ENCODE results near the gene APPBP2.
"Not testable (repeated sequence)": the region's sequence is repeated elsewhere in the genome, so short reads cannot be mapped to it uniquely, and the experiment has no call there.

The APPBP2 gene

GRCh38 chr17:60501589-60501988 is 24.5 kb downstream of the APPBP2 start:
- Histone ChIP-seq H3K36me3 (ENCODE audit: control insufficient read depth, insufficient read depth, low read length) (peaks cover 12% of the 10 kb centered on the region), H3K4me1 (ENCODE audit: control insufficient read depth, insufficient read depth, low read length) (no peaks in the 10 kb centered on the region), H3K9me3 (ENCODE audit: control insufficient read depth, low read length) (no peaks in the 10 kb centered on the region), H3K27me3 (ENCODE audit: control insufficient read depth, insufficient read depth, low read length, poor library complexity, severe bottlenecking) (no peaks in the 10 kb centered on the region), H3K4me3 (ENCODE audit: insufficient read depth, low read depth, low read length) (no peak overlapping the region), H3K27ac (ENCODE audit: insufficient read depth, low read depth, low read length, poor library complexity, severe bottlenecking) (no peak overlapping the region)
- 100% methylated on average over 1 of the region's 2 CpGs for WGBS, 2 experiments

- no peak overlapping the region for H3K27ac ChIP-seq (ENCODE audit: insufficient read depth, low read depth, low read length, poor library complexity, severe bottlenecking)
- no peaks in the 10 kb centered on the region for H3K27me3 ChIP-seq (ENCODE audit: control insufficient read depth, insufficient read depth, low read length, poor library complexity, severe bottlenecking)
- H3K4me1 ChIP-seq (ENCODE audit: control insufficient read depth, insufficient read depth, low read length), result no peaks in the 10 kb centered on the region
- no peak overlapping the region for H3K4me3 ChIP-seq (ENCODE audit: insufficient read depth, low read depth, low read length)
- peaks cover 56% of the 10 kb centered on the region for H3K36me3 ChIP-seq (ENCODE audit: control insufficient read depth, insufficient read depth, low read length)
- no peaks in the 10 kb centered on the region for H3K9me3 ChIP-seq (ENCODE audit: control insufficient read depth, low read length)
These were observed 30.0 kb downstream of the APPBP2 start for GRCh38 chr17:60496041-60496440.

GRCh38 chr17:60495260-60495659 is 30.8 kb downstream of the APPBP2 start:
- Histone ChIP-seq H3K9me3 (ENCODE audit: control insufficient read depth, low read length) (no peaks in the 10 kb centered on the region), H3K27me3 (ENCODE audit: control insufficient read depth, insufficient read depth, low read length, poor library complexity, severe bottlenecking) (no peaks in the 10 kb centered on the region), H3K36me3 (ENCODE audit: control insufficient read depth, insufficient read depth, low read length) (peaks cover 64% of the 10 kb centered on the region), H3K4me3 (ENCODE audit: insufficient read depth, low read depth, low read length) (no peak overlapping the region), H3K27ac (ENCODE audit: insufficient read depth, low read depth, low read length, poor library complexity, severe bottlenecking) (no peak overlapping the region), H3K4me1 (ENCODE audit: control insufficient read depth, insufficient read depth, low read length) (no peaks in the 10 kb centered on the region)
- WGBS, 2 experiments, result 93 to 100% methylated on average over 1 to 2 of the region's 2 CpGs

GRCh38 chr17:60493847-60494321 is 32.2 kb downstream of the APPBP2 start:
- H3K36me3 ChIP-seq (ENCODE audit: control insufficient read depth, insufficient read depth, low read length), result peaks cover 75% of the 10 kb centered on the region
- H3K9me3 ChIP-seq (ENCODE audit: control insufficient read depth, low read length), result no peaks in the 10 kb centered on the region
- 96 to 97% methylated on average over 2 to 3 of the region's 3 CpGs for WGBS, 2 experiments

GRCh38 chr17:60491771-60492170 is 34.3 kb downstream of the APPBP2 start:
- Histone ChIP-seq H3K4me3 (ENCODE audit: insufficient read depth, low read depth, low read length) (no peak overlapping the region), H3K27me3 (ENCODE audit: control insufficient read depth, insufficient read depth, low read length, poor library complexity, severe bottlenecking) (no peaks in the 10 kb centered on the region), H3K27ac (ENCODE audit: insufficient read depth, low read depth, low read length, poor library complexity, severe bottlenecking) (no peak overlapping the region), H3K36me3 (ENCODE audit: control insufficient read depth, insufficient read depth, low read length) (peaks cover 79% of the 10 kb centered on the region), H3K9me3 (ENCODE audit: control insufficient read depth, low read length) (no peaks in the 10 kb centered on the region), H3K4me1 (ENCODE audit: control insufficient read depth, insufficient read depth, low read length) (no peaks in the 10 kb centered on the region)
- WGBS, 2 experiments, result 94 to 97% methylated on average over 3 of the region's 3 CpGs

More at GRCh38 chr17:60493847-60494321, 32.2 kb downstream of the APPBP2 start:
- Histone ChIP-seq H3K4me3 (ENCODE audit: insufficient read depth, low read depth, low read length) (no peak overlapping the region), H3K27me3 (ENCODE audit: control insufficient read depth, insufficient read depth, low read length, poor library complexity, severe bottlenecking) (no peaks in the 10 kb centered on the region), H3K4me1 (ENCODE audit: control insufficient read depth, insufficient read depth, low read length) (no peaks in the 10 kb centered on the region), H3K27ac (ENCODE audit: insufficient read depth, low read depth, low read length, poor library complexity, severe bottlenecking) (no peak overlapping the region)

- H3K4me1 ChIP-seq (ENCODE audit: control insufficient read depth, insufficient read depth, low read length); H3K4me3 ChIP-seq (ENCODE audit: insufficient read depth, low read depth, low read length); H3K27ac ChIP-seq (ENCODE audit: insufficient read depth, low read depth, low read length, poor library complexity, severe bottlenecking); H3K27me3 ChIP-seq (ENCODE audit: control insufficient read depth, insufficient read depth, low read length, poor library complexity, severe bottlenecking); H3K9me3 ChIP-seq (ENCODE audit: control insufficient read depth, low read length): not testable (repeated sequence)
- peaks cover 75% of the 10 kb centered on the region for H3K36me3 ChIP-seq (ENCODE audit: control insufficient read depth, insufficient read depth, low read length)
- 95 to 97% methylated on average over 2 of the region's 2 CpGs for WGBS, 2 experiments
These were observed 35.4 kb downstream of the APPBP2 start for GRCh38 chr17:60490594-60490993.

GRCh38 chr17:60481604-60482003 is 44.4 kb downstream of the APPBP2 start:
- H3K4me3 ChIP-seq (ENCODE audit: insufficient read depth, low read depth, low read length), result no peak overlapping the region
- no peaks in the 10 kb centered on the region for H3K9me3 ChIP-seq (ENCODE audit: control insufficient read depth, low read length)
- H3K27ac ChIP-seq (ENCODE audit: insufficient read depth, low read depth, low read length, poor library complexity, severe bottlenecking), result no peak overlapping the region
- no peaks in the 10 kb centered on the region for H3K27me3 ChIP-seq (ENCODE audit: control insufficient read depth, insufficient read depth, low read length, poor library complexity, severe bottlenecking)
- 94 to 99% methylated on average over 4 of the region's 4 CpGs for WGBS, 2 experiments
- H3K4me1 ChIP-seq (ENCODE audit: control insufficient read depth, insufficient read depth, low read length), result no peaks in the 10 kb centered on the region
- H3K36me3 ChIP-seq (ENCODE audit: control insufficient read depth, insufficient read depth, low read length), result no peaks in the 10 kb centered on the region

- Histone ChIP-seq H3K27ac (ENCODE audit: insufficient read depth, low read depth, low read length, poor library complexity, severe bottlenecking) (no peak overlapping the region), H3K9me3 (ENCODE audit: control insufficient read depth, low read length) (no peaks in the 10 kb centered on the region), H3K4me1 (ENCODE audit: control insufficient read depth, insufficient read depth, low read length) (no peaks in the 10 kb centered on the region), H3K36me3 (ENCODE audit: control insufficient read depth, insufficient read depth, low read length) (no peaks in the 10 kb centered on the region), H3K27me3 (ENCODE audit: control insufficient read depth, insufficient read depth, low read length, poor library complexity, severe bottlenecking) (no peaks in the 10 kb centered on the region), H3K4me3 (ENCODE audit: insufficient read depth, low read depth, low read length) (no peak overlapping the region)
These were observed 52.3 kb downstream of the APPBP2 start for GRCh38 chr17:60473788-60474187.

- Histone ChIP-seq H3K36me3 (ENCODE audit: control insufficient read depth, insufficient read depth, low read length) (no peaks in the 10 kb centered on the region), H3K27ac (ENCODE audit: insufficient read depth, low read depth, low read length, poor library complexity, severe bottlenecking) (no peak overlapping the region), H3K27me3 (ENCODE audit: control insufficient read depth, insufficient read depth, low read length, poor library complexity, severe bottlenecking) (no peaks in the 10 kb centered on the region), H3K4me1 (ENCODE audit: control insufficient read depth, insufficient read depth, low read length) (no peaks in the 10 kb centered on the region), H3K4me3 (ENCODE audit: insufficient read depth, low read depth, low read length) (no peak overlapping the region), H3K9me3 (ENCODE audit: control insufficient read depth, low read length) (no peaks in the 10 kb centered on the region)
- 96 to 100% methylated on average over 1 of the region's 1 CpG for WGBS, 2 experiments
These were observed 53.6 kb downstream of the APPBP2 start for GRCh38 chr17:60472449-60472848.

GRCh38 chr17:60471451-60471850 is 54.6 kb downstream of the APPBP2 start:
- Histone ChIP-seq H3K27ac (ENCODE audit: insufficient read depth, low read depth, low read length, poor library complexity, severe bottlenecking) (no peak overlapping the region), H3K27me3 (ENCODE audit: control insufficient read depth, insufficient read depth, low read length, poor library complexity, severe bottlenecking) (no peaks in the 10 kb centered on the region), H3K9me3 (ENCODE audit: control insufficient read depth, low read length) (no peaks in the 10 kb centered on the region), H3K4me3 (ENCODE audit: insufficient read depth, low read depth, low read length) (no peak overlapping the region), H3K36me3 (ENCODE audit: control insufficient read depth, insufficient read depth, low read length) (no peaks in the 10 kb centered on the region), H3K4me1 (ENCODE audit: control insufficient read depth, insufficient read depth, low read length) (no peaks in the 10 kb centered on the region)
- 89 to 96% methylated on average over 3 to 4 of the region's 4 CpGs for WGBS, 2 experiments

GRCh38 chr17:60468371-60468770 is 57.7 kb downstream of the APPBP2 start:
- Histone ChIP-seq H3K27me3 (ENCODE audit: control insufficient read depth, insufficient read depth, low read length, poor library complexity, severe bottlenecking) (no peaks in the 10 kb centered on the region), H3K9me3 (ENCODE audit: control insufficient read depth, low read length) (no peaks in the 10 kb centered on the region), H3K36me3 (ENCODE audit: control insufficient read depth, insufficient read depth, low read length) (peaks cover 4% of the 10 kb centered on the region), H3K27ac (ENCODE audit: insufficient read depth, low read depth, low read length, poor library complexity, severe bottlenecking) (no peak overlapping the region), H3K4me1 (ENCODE audit: control insufficient read depth, insufficient read depth, low read length) (no peaks in the 10 kb centered on the region), H3K4me3 (ENCODE audit: insufficient read depth, low read depth, low read length) (no peak overlapping the region)
